Measurements from ENCODE around the gene PACRG.

DNA sequence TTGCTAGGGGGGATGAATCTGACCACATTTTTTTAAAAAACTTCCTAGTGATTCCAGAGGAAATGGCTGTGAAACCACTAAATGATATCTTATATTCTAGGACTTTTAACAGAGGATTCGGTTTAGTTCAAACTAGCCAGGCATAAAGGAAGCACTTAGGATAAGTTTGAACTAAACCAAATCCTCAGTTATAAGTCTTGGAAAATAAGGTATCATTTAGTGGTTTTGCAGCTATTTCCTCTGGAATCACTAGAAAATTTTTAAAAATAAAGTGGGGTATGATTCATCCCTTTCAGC is 358.8 kb downstream of the PACRG start:
- no peak for TF ChIP-seq ARNTL (CRISPR knock-in tag; IDR thresholded peaks at IDR 0.05; ENCODE audit: borderline replicate concordance, low read depth)
- TF ChIP-seq, protein P1, sequence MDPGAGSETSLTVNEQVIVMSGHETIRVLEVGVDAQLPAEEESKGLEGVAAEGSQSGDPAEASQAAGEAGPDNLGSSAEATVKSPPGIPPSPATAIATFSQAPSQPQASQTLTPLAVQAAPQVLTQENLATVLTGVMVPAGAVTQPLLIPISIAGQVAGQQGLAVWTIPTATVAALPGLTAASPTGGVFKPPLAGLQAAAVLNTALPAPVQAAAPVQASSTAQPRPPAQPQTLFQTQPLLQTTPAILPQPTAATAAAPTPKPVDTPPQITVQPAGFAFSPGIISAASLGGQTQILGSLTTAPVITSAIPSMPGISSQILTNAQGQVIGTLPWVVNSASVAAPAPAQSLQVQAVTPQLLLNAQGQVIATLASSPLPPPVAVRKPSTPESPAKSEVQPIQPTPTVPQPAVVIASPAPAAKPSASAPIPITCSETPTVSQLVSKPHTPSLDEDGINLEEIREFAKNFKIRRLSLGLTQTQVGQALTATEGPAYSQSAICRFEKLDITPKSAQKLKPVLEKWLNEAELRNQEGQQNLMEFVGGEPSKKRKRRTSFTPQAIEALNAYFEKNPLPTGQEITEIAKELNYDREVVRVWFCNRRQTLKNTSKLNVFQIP (CRISPR knock-in tag; IDR thresholded peaks at IDR 0.05; ENCODE audit: borderline replicate concordance, low read depth), result no peak
- no peak for TF ChIP-seq BACH2 (CRISPR knock-in tag; IDR thresholded peaks at IDR 0.05; ENCODE audit: borderline replicate concordance)
- no peak for TF ChIP-seq ZC3H10 (CRISPR knock-in tag; IDR thresholded peaks at IDR 0.05)
- no peak for TF ChIP-seq ZNF70 (CRISPR knock-in tag; IDR thresholded peaks at IDR 0.05)
